Coronary artery (tissue), 2 donors: ENCODE data around the gene NCK1.

Source experiments
- DNase-seq: peaks from one replicate; pipeline ENCODE4 v3.0.0-alpha.2; 2017; ENCODE audit warnings: low spot score
- H3K27ac ChIP-seq, 2 donors: fragments of 200-600 bp; sonication (generic); one replicate each; pipeline ENCODE4 v1.5.1; 2016 to 2019
- H3K4me3 ChIP-seq: fragments of 200-600 bp; sonication (generic); 2 replicates; pipeline ENCODE4 v1.5.1; 2016; ENCODE audit warnings: mild to moderate bottlenecking, moderate library complexity
- CTCF ChIP-seq: fragments of 200-600 bp; sonication (generic); IDR thresholded peaks from one replicate; pipeline ENCODE4 v1.5.1; 2019; ENCODE audit warnings: antibody characterized with exemption

The NCK1 gene

GRCh38 chr3:136861890-136862616 lies at the start of gene NCK1:
TSS of gene NCK1 (plus strand) at chr3:136862208. CDS start at chr3:136928002, 65,794 bp downstream.
- TF ChIP-seq CTCF = no peak
- peak; percentile 99 for DNase-seq
- Histone ChIP-seq H3K4me3 (peak within 1 kb of the TSS; percentile 88), H3K27ac (peak within 1 kb of the TSS; percentile 90 to 93)

- no peak for TF ChIP-seq CTCF
- Histone ChIP-seq H3K27ac (peak overlapping the region in 1 of 2 donors; percentile 92), H3K4me3 (no peak overlapping the region)
- DNase-seq = no peak
Measured at GRCh38 chr3:136817448-136817847, 44.6 kb upstream of the NCK1 start.

- DNase-seq = peak; percentile 79
- Histone ChIP-seq H3K4me3 (peak overlapping the region; percentile 85), H3K27ac (peak overlapping the region; percentile 67 to 92)
- no peak for TF ChIP-seq CTCF
Measured at GRCh38 chr3:136818191-136818768, 43.7 kb upstream of the NCK1 start.

GRCh38 chr3:136818769-136819391 lies 43.1 kb upstream of the NCK1 start, which contains the start of gene SLC35G2:
TSS of gene SLC35G2 (plus strand) at chr3:136819126. CDS start at chr3:136854461, 35,335 bp downstream.
- H3K4me3 ChIP-seq = peak within 1 kb of the TSS; percentile 85
- TF ChIP-seq CTCF = no peak
- DNase-seq = peak; percentile 75
- H3K27ac ChIP-seq = peak within 1 kb of the TSS; percentile 67 to 92

- peak overlapping the region; percentile 67 to 92 for H3K27ac ChIP-seq
- DNase-seq = peak; percentile 74
- H3K4me3 ChIP-seq = peak overlapping the region; percentile 85
- TF ChIP-seq CTCF = no peak
Measured at GRCh38 chr3:136819392-136819730, 42.6 kb upstream of the NCK1 start.

- no peak for TF ChIP-seq CTCF
- H3K4me3 ChIP-seq = peak overlapping the region; percentile 85
- DNase-seq = peak; percentile 74
- H3K27ac ChIP-seq = peak overlapping the region; percentile 11 to 92
Measured at GRCh38 chr3:136819731-136820679, 42.0 kb upstream of the NCK1 start.
